HepG2 (cell line): Measurements from ENCODE around the gene GPRIN1. TPM values are rescaled to one million over a fixed set of nuclear protein-coding genes. Genes with fewer than 3 reads are reported as not detected.

ENCODE experiments used
- ATAC-seq: fragments of 200-7000 bp; cut with Tn5 transposase; 3 replicates; pipeline ENCODE4 v1.9.1; 2020; ENCODE audit warnings: mild to moderate bottlenecking, moderate library complexity
- BruUV-seq: library from RNA; stranded (reverse); fragments of 400-500 nt; replicated peaks from 2 replicates; lab custom pipeline; 2021; lab: Mats Ljungman, UMichigan
- CTCF ChIA-PET: fragments of 300-600 bp; formaldehyde crosslinking; extraction: SDS; loops from one replicate; lab custom pipeline; 2021; ENCODE audit warnings: low total read pairs, inconsistent platforms, low intra/inter-chr PET ratio; lab: Yijun Ruan, JAX
- POLR2A ChIA-PET: fragments of 350-600 bp; sonication (Branson Sonifier 250); formaldehyde crosslinking; loops from one replicate; lab custom pipeline; 2020; ENCODE audit warnings: antibody characterized with exemption, inconsistent platforms; lab: Yijun Ruan, JAX
- DNase-seq: peaks from one replicate; pipeline ENCODE4 v3.0.0-alpha.2; 2015; ENCODE audit warnings: low spot score
- FAIRE-seq: peaks from 3 replicates; lab custom pipeline; 2011; peaks lifted over from hg19 to GRCh38; lab: Jason Lieb, UNC
- H2AFZ ChIP-seq: one replicate; pipeline ENCODE4 v1.6.1; 2011; ENCODE audit warnings: low read length, inconsistent platforms
- H3K27ac ChIP-seq: fragments of 300-600 bp; 3 replicates; pipeline ENCODE4 v1.8.0; 2011; ENCODE audit warnings: mixed run types, mild to moderate bottlenecking, mixed read lengths, low read length, inconsistent platforms; ENCODE audit not compliant: insufficient read depth; ENCODE audit errors: extremely low read length
- H3K27me3 ChIP-seq, 2 experiments: fragments of 200-600 bp in 1 of 2; 2 replicates in 1 of 2; 3 replicates in 1 of 2; pipeline versions ENCODE4 v1.6.0 to v1.8.0; 2011; ENCODE audit warnings: low read length in 2 of 2, mild to moderate bottlenecking in 2 of 2, moderate library complexity in 2 of 2, inconsistent platforms in 1 of 2; ENCODE audit not compliant: insufficient read depth in 2 of 2, control insufficient read depth in 1 of 2
- H3K36me3 ChIP-seq, 2 experiments: fragments of 200-600 bp in 1 of 2; replicated peaks in 1 of 2; 2 replicates in 1 of 2; 3 replicates in 1 of 2; pipeline versions ENCODE4 v1.5.1 to v1.8.0; 2011; ENCODE audit warnings: low read length in 2 of 2, inconsistent platforms in 1 of 2; ENCODE audit not compliant: insufficient read depth in 2 of 2, control insufficient read depth in 1 of 2
- H3K4me1 ChIP-seq: 2 replicates; pipeline ENCODE4 v1.5.1; 2012; ENCODE audit warnings: low read length, inconsistent platforms; ENCODE audit not compliant: insufficient read depth
- H3K4me2 ChIP-seq: 2 replicates; pipeline ENCODE4 v1.6.0; 2011; ENCODE audit warnings: low read depth, low read length, inconsistent platforms
- H3K4me3 ChIP-seq, 3 experiments: fragments of 200-600 bp in 1 of 3; sonication (generic), shearing (Covaris generic) in 1 of 3; replicated peaks in 1 of 3; 2 replicates each; pipeline ENCODE4 v1.5.1; 2011 to 2016; ENCODE audit warnings: low read length in 3 of 3, inconsistent platforms in 2 of 3, low read depth in 2 of 3, mild to moderate bottlenecking in 2 of 3, control low read depth in 1 of 3, mixed read lengths in 1 of 3; ENCODE audit not compliant: insufficient read depth in 1 of 3
- H3K79me2 ChIP-seq: one replicate; pipeline ENCODE4 v1.6.1; 2011; ENCODE audit warnings: low read length, inconsistent platforms; ENCODE audit not compliant: insufficient read depth
- H3K9ac ChIP-seq: 2 replicates; pipeline ENCODE4 v1.6.0; 2011; ENCODE audit warnings: mild to moderate bottlenecking, low read depth, low read length, inconsistent platforms; ENCODE audit not compliant: insufficient read depth
- H3K9me3 ChIP-seq: 2 replicates; pipeline ENCODE4 v1.5.1; 2012; ENCODE audit warnings: mild to moderate bottlenecking, low read length
- H4K20me1 ChIP-seq: 2 replicates; pipeline ENCODE4 v1.6.0; 2011; ENCODE audit warnings: inconsistent platforms, mild to moderate bottlenecking, low read length, moderate library complexity; ENCODE audit not compliant: insufficient read depth
- CEBPZ ChIP-seq: IDR thresholded peaks from 2 replicates; pipeline ENCODE4 v1.6.1; 2012; ENCODE audit warnings: low read length, improper control_type of control experiment
- DNMT1 ChIP-seq: sonication (generic); formaldehyde crosslinking; IDR thresholded peaks from 2 replicates; pipeline ENCODE4 v1.5.1; 2020; ENCODE audit warnings: mild to moderate bottlenecking, missing genetic modification reagents
- GFI1 ChIP-seq: sonication (generic); formaldehyde crosslinking; IDR thresholded peaks from 2 replicates; pipeline ENCODE4 v1.5.0; 2020; ENCODE audit warnings: missing genetic modification reagents, mild to moderate bottlenecking, borderline replicate concordance
- HNF1B ChIP-seq: sonication (generic); formaldehyde crosslinking; IDR thresholded peaks from 2 replicates; pipeline ENCODE4 v1.5.1; 2020; ENCODE audit warnings: mild to moderate bottlenecking, moderate library complexity, missing genetic modification reagents
- NFRKB ChIP-seq: fragments of 450-650 bp; IDR thresholded peaks from 2 replicates; pipeline ENCODE4 v1.6.1; 2017
- SMAD9 ChIP-seq: sonication (generic); formaldehyde crosslinking; IDR thresholded peaks from 2 replicates; pipeline ENCODE4 v1.5.1; 2020; ENCODE audit warnings: mild to moderate bottlenecking, missing genetic modification reagents
- STAT6 ChIP-seq: sonication (generic); formaldehyde crosslinking; IDR thresholded peaks from 2 replicates; pipeline ENCODE4 v1.4.0; 2020; ENCODE audit warnings: missing genetic modification reagents, mild to moderate bottlenecking, borderline replicate concordance
- TERF1 ChIP-seq: sonication (generic); formaldehyde crosslinking; IDR thresholded peaks from 2 replicates; pipeline ENCODE4 v1.8.0; 2022; ENCODE audit warnings: mild to moderate bottlenecking, missing genetic modification reagents, moderate library complexity
- TGIF2 ChIP-seq: IDR thresholded peaks from 2 replicates; pipeline ENCODE4 v1.6.1; 2016; ENCODE audit warnings: control low read depth, missing compliant biosample characterization
- ZBTB20 ChIP-seq: sonication (generic); formaldehyde crosslinking; IDR thresholded peaks from 2 replicates; pipeline ENCODE4 v1.8.1; 2023; ENCODE audit warnings: missing genetic modification reagents, low read depth, mild to moderate bottlenecking, borderline replicate concordance
- ZFY ChIP-seq: sonication (generic); formaldehyde crosslinking; IDR thresholded peaks from 2 replicates; pipeline ENCODE4 v1.4.0; 2020; ENCODE audit warnings: missing genetic modification reagents
- ZNF180 ChIP-seq: sonication (generic); formaldehyde crosslinking; IDR thresholded peaks from 2 replicates; pipeline ENCODE4 v1.4.0; 2020; ENCODE audit warnings: low read depth, missing genetic modification reagents, borderline replicate concordance
- ZNF383 ChIP-seq: sonication (generic); formaldehyde crosslinking; IDR thresholded peaks from 2 replicates; pipeline ENCODE4 v1.4.0; 2020; ENCODE audit warnings: missing genetic modification reagents, mild to moderate bottlenecking, borderline replicate concordance
- ZNF557 ChIP-seq: sonication (generic); formaldehyde crosslinking; IDR thresholded peaks from 2 replicates; pipeline ENCODE4 v1.4.0; 2020; ENCODE audit warnings: missing genetic modification reagents
- ZNF564 ChIP-seq: sonication (generic); formaldehyde crosslinking; IDR thresholded peaks from 2 replicates; pipeline ENCODE4 v1.8.1; 2023; ENCODE audit warnings: mild to moderate bottlenecking, missing genetic modification reagents
- ZSCAN22 ChIP-seq: sonication (generic); formaldehyde crosslinking; IDR thresholded peaks from 2 replicates; pipeline ENCODE4 v1.4.0; 2020; ENCODE audit warnings: mild to moderate bottlenecking, missing genetic modification reagents
- ZSCAN9 ChIP-seq: IDR thresholded peaks from 2 replicates; pipeline ENCODE4 v1.6.1; 2016; ENCODE audit warnings: borderline replicate concordance
- WGBS: methylation state at CpG from one replicate; pipeline ENCODE4 v1.1.6; 2017; ENCODE audit warnings: low lambda C conversion rate; 5-methylcytosine and 5-hydroxymethylcytosine counted together
- in situ Hi-C: cut with HindIII; loops from 2 replicates; pipeline ENCODE4 v1.10.0; 2017; ENCODE audit warnings: low pct_unique_long_range_greater_than_20kb; ENCODE audit not compliant: extremely low pct_ligation_motif_present
- intact Hi-C: fragments of 100-400 bp; cut with micrococcal nuclease; formaldehyde crosslinking; loops from one replicate; pipeline ENCODE4 v1.10.0; 2022; ENCODE audit not compliant: unreplicated experiment
- polyA plus RNA-seq, 8 experiments: library from polyadenylated mRNA; depleted of rRNA in 3 of 8; stranded (reverse) in 7 of 8; unstranded in 1 of 8; fragments of >200 nt; fragmentation: Illumina TruSeq in 4 of 8; extraction: Trizol in 4 of 8; gene quantifications; 2 replicates each; pipeline versions ENCODE4 v1.2.1 to v1.2.3, GENCODE V29; 2011 to 2016; ENCODE audit warnings: low read depth in 4 of 8, missing spikeins in 1 of 8, mixed read lengths in 1 of 8; ENCODE audit not compliant: insufficient read depth in 1 of 8
- total RNA-seq, 5 experiments: library from RNA; depleted of rRNA; stranded (reverse); fragments of >200 nt; fragmentation: Illumina TruSeq; extraction: Trizol; gene quantifications; 2 replicates each; pipeline ENCODE4 v1.2.3, GENCODE V29; 2016; ENCODE audit warnings: low read depth in 1 of 5

The GPRIN1 gene
- total and polyA plus RNA-seq, 2 of the 13 experiments (the other 11 are each of a cell fraction or from before 2014, with no cell fraction given): 0.32 to 2.0 TPM

GRCh38 chr5:176614805-176615478, 5.0 kb upstream of the GPRIN1 start:
- Histone ChIP-seq H3K9ac (no peak overlapping the region), H3K27me3 (peaks cover 5 to 27% of the 10 kb centered on the region in 2 experiments), H4K20me1 (no peaks in the 10 kb centered on the region), H3K4me2 (no peak overlapping the region), H3K27ac (no peak overlapping the region), H3K79me2 (no peaks in the 10 kb centered on the region), H3K4me3 (no peak overlapping the region), H3K36me3 (no peaks in the 10 kb centered on the region), H3K4me1 (no peaks in the 10 kb centered on the region), H3K9me3 (no peaks in the 10 kb centered on the region), H2AFZ (no peak overlapping the region)
- BruUV-seq: no TSS peak
- no peak for ATAC-seq
- intact Hi-C loops (no loop called here), in situ Hi-C loops (no loop called here)
- WGBS: 1% methylated on average over 8 of the region's 8 CpGs
- FAIRE-seq: no peak
- DNase-seq: no peak
- CTCF ChIA-PET: no interaction called here
- POLR2A ChIA-PET: no interaction called here
- TF ChIP-seq DNMT1 (CRISPR knock-in tag): no peak
- TF ChIP-seq CEBPZ: no peak
- TF ChIP-seq NFRKB: no peak
- no peak for TF ChIP-seq ZBTB20 (CRISPR knock-in tag)
- no peak for TF ChIP-seq TERF1 (CRISPR knock-in tag)
- TF ChIP-seq GFI1 (CRISPR knock-in tag): no peak
- TF ChIP-seq ZNF383 (CRISPR knock-in tag): no peak
- no peak for TF ChIP-seq ZFY
- TF ChIP-seq ZNF557: no peak
- TF ChIP-seq STAT6 (CRISPR knock-in tag): no peak
- no peak for TF ChIP-seq ZNF180 (CRISPR knock-in tag)
- no peak for TF ChIP-seq ZNF564 (CRISPR knock-in tag)
- TF ChIP-seq HNF1B: no peak
- TF ChIP-seq SMAD9 (CRISPR knock-in tag): no peak
- TF ChIP-seq TGIF2 (CRISPR knock-in tag): no peak
- TF ChIP-seq ZSCAN9 (CRISPR knock-in tag): no peak
- TF ChIP-seq ZSCAN22 (CRISPR knock-in tag): no peak
